Chondrocyte (in vitro differentiated cells): ENCODE measurements around the gene RPL21. TPM values are rescaled to one million over a fixed set of nuclear protein-coding genes. Genes with fewer than 3 reads are reported as not detected.
A peak's percentile ranks its signal among the peaks of the same experiment; 100 is the strongest.

ENCODE experiments used
- DNase-seq: peaks from one replicate; pipeline ENCODE4 v3.0.0; 2021; ENCODE audit warnings: mixed read lengths, low spot score
- H3K27ac Mint-ChIP-seq: one replicate; pipeline ENCODE4 v1.8.0; 2021; ENCODE audit warnings: mild to moderate bottlenecking, moderate library complexity, mixed read lengths; ENCODE audit not compliant: unreplicated experiment
- H3K27me3 Mint-ChIP-seq: 2 replicates; pipeline ENCODE4 v1.8.0; 2021; ENCODE audit warnings: low read depth, mixed read lengths
- H3K36me3 Mint-ChIP-seq: 2 replicates; pipeline ENCODE4 v1.8.0; 2021; ENCODE audit warnings: low read depth, mixed read lengths
- H3K4me1 Mint-ChIP-seq: 2 replicates; pipeline ENCODE4 v1.8.0; 2021; ENCODE audit warnings: low read depth, mild to moderate bottlenecking, mixed read lengths
- H3K4me3 Mint-ChIP-seq: one replicate; pipeline ENCODE4 v1.8.0; 2021; ENCODE audit warnings: mild to moderate bottlenecking, moderate library complexity, mixed read lengths; ENCODE audit not compliant: unreplicated experiment
- H3K9me3 Mint-ChIP-seq: 2 replicates; pipeline ENCODE4 v1.8.0; 2021; ENCODE audit warnings: low read depth, mixed read lengths
- CTCF ChIP-seq: fragments of 200-600 bp; sonication (generic); IDR thresholded peaks from 2 replicates; pipeline ENCODE4 v1.5.0; 2021; ENCODE audit warnings: antibody characterized with exemption, mild to moderate bottlenecking, moderate library complexity
- total RNA-seq: library from RNA; stranded (reverse); gene quantifications from 3 replicates; pipeline ENCODE4 v1.2.1, GENCODE V29; 2021

The RPL21 gene
- total RNA-seq, 1 donor from 2014 or later: 459 TPM

- no peak for TF ChIP-seq CTCF
- H3K27ac Mint-ChIP-seq: no peak overlapping the region
- H3K9me3 Mint-ChIP-seq: peaks cover 7% of the 10 kb centered on the region
- no peak for DNase-seq
- peaks cover 9% of the 10 kb centered on the region for H3K4me1 Mint-ChIP-seq
- no peak overlapping the region for H3K4me3 Mint-ChIP-seq
- H3K36me3 Mint-ChIP-seq: peaks cover 2% of the 10 kb centered on the region
- H3K27me3 Mint-ChIP-seq: peaks cover 7% of the 10 kb centered on the region
Measured at GRCh38 chr13:27279506-27279905, 28.1 kb downstream of the RPL21 start.

- DNase-seq: no peak
- Mint-ChIP-seq H3K9me3 (peaks cover 7% of the 10 kb centered on the region), H3K27ac (no peak overlapping the region), H3K27me3 (peaks cover 7% of the 10 kb centered on the region), H3K4me3 (no peak overlapping the region), H3K4me1 (peaks cover 6% of the 10 kb centered on the region), H3K36me3 (peaks cover 2% of the 10 kb centered on the region)
- no peak for TF ChIP-seq CTCF
Measured at GRCh38 chr13:27280009-27280656, 28.8 kb downstream of the RPL21 start.

GRCh38 chr13:27280841-27281240 lies 29.5 kb downstream of the RPL21 start:
- no peak for DNase-seq
- Mint-ChIP-seq H3K9me3 (peaks cover 7% of the 10 kb centered on the region), H3K27me3 (peaks cover 3% of the 10 kb centered on the region), H3K4me3 (no peak overlapping the region), H3K27ac (no peak overlapping the region), H3K36me3 (no peaks in the 10 kb centered on the region), H3K4me1 (peaks cover 6% of the 10 kb centered on the region)
- no peak for TF ChIP-seq CTCF

- Mint-ChIP-seq H3K4me3 (no peak overlapping the region), H3K9me3 (peaks cover 7% of the 10 kb centered on the region), H3K27me3 (peaks cover 3% of the 10 kb centered on the region), H3K27ac (no peak overlapping the region), H3K4me1 (peaks cover 6% of the 10 kb centered on the region), H3K36me3 (no peaks in the 10 kb centered on the region)
- TF ChIP-seq CTCF: no peak
- DNase-seq: no peak
Measured at GRCh38 chr13:27281420-27281819, 30.1 kb downstream of the RPL21 start.

- no peak overlapping the region for H3K27ac Mint-ChIP-seq
- DNase-seq: no peak
- peaks cover 6% of the 10 kb centered on the region for H3K4me1 Mint-ChIP-seq
- H3K4me3 Mint-ChIP-seq: no peak overlapping the region
- peaks cover 2% of the 10 kb centered on the region for H3K27me3 Mint-ChIP-seq
- TF ChIP-seq CTCF: peak; percentile 70
- H3K9me3 Mint-ChIP-seq: peaks cover 7% of the 10 kb centered on the region
- H3K36me3 Mint-ChIP-seq: no peaks in the 10 kb centered on the region
Measured at GRCh38 chr13:27283906-27284493, 32.6 kb downstream of the RPL21 start.
